Transverse colon (tissue), 3 donors: Measurements from ENCODE around the gene DCLRE1B.

ENCODE experiments used
- EP300 ChIP-seq: sonication (generic); formaldehyde crosslinking; IDR thresholded peaks from one replicate; pipeline ENCODE4 v1.6.1; 2017; ENCODE audit warnings: antibody characterized with exemption, low read depth
- POLR2A ChIP-seq: fragments of 450-650 bp; IDR thresholded peaks from one replicate; pipeline ENCODE4 v1.6.1; 2016; ENCODE audit warnings: antibody characterized with exemption, mild to moderate bottlenecking, moderate library complexity
- TF ChIP-seq, protein P1 (sequence below), 5 experiments: fragments of 200-600 bp in 3 of 5; fragments of 450-650 bp in 2 of 5; sonication (generic) in 3 of 5; IDR thresholded peaks; 1 replicate in 2 of 5; 2 replicates in 3 of 5; pipeline ENCODE4 v1.5.1; 2016 to 2017; ENCODE audit warnings: antibody characterized with exemption in 5 of 5, inconsistent platforms in 3 of 5, mild to moderate bottlenecking in 2 of 5, moderate library complexity in 1 of 5

DNA sequence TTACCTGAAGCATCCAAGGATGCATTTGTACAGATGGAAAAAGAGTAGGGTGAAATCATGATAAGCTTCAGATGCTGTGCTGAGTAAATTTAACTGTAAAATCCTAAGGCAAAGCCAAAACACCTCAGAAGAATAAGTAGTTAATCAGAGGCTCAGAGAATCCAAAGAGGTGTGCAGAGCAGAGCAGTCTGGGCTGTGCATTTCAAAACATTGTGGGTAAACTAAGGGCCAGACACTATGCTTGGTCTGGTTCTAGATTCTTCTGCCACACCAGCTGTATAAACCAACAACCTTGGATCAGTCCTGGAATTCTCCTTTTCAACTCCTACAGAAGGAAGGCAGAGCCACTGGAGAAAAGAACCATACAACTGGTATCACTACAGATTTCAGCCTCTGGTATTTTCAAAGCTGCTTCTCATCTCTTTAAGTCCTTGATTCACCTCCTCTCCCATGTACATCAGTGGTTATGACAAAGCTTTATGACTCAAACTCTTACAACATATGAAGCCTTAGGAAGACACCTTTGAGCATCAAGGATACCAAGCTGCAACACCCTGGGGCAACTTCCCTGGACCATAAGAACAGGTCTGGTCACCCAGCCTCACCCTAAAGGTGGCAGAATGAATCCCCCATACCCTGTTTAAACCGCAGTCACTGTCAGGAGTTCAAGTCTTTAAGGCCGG lies 12.4 kb downstream of the DCLRE1B start:
- TF ChIP-seq, protein P1, sequence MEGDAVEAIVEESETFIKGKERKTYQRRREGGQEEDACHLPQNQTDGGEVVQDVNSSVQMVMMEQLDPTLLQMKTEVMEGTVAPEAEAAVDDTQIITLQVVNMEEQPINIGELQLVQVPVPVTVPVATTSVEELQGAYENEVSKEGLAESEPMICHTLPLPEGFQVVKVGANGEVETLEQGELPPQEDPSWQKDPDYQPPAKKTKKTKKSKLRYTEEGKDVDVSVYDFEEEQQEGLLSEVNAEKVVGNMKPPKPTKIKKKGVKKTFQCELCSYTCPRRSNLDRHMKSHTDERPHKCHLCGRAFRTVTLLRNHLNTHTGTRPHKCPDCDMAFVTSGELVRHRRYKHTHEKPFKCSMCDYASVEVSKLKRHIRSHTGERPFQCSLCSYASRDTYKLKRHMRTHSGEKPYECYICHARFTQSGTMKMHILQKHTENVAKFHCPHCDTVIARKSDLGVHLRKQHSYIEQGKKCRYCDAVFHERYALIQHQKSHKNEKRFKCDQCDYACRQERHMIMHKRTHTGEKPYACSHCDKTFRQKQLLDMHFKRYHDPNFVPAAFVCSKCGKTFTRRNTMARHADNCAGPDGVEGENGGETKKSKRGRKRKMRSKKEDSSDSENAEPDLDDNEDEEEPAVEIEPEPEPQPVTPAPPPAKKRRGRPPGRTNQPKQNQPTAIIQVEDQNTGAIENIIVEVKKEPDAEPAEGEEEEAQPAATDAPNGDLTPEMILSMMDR (IDR thresholded peaks at IDR 0.05), result no peak
- TF ChIP-seq POLR2A, result no peak
- no peak for TF ChIP-seq EP300
